ENCODE results near the gene THSD4. TPM values are rescaled to one million over a fixed set of nuclear protein-coding genes. Genes with fewer than 3 reads are reported as not detected.
A peak's percentile ranks its signal among the peaks of the same experiment; 100 is the strongest.

The THSD4 gene
- total and polyA plus RNA-seq, 4 donors, result 6.0 to 42.4 (median 18.5) TPM

- Histone ChIP-seq H3K36me3 (ENCODE audit: control insufficient read depth in 4 of 4, insufficient read depth in 4 of 4, low read length in 4 of 4) (peaks cover 0 to 4% (median 0%) of the 10 kb centered on the region in 4 donors), H3K4me1 (ENCODE audit: control insufficient read depth in 5 of 5, insufficient read depth in 5 of 5, low read length in 5 of 5) (peaks cover 0 to 10% (median 2%) of the 10 kb centered on the region in 5 donors), H3K9ac (ENCODE audit: insufficient read depth in 1 of 2, low read length in 2 of 2) (no peak overlapping the region), H3K27me3 (ENCODE audit: control insufficient read depth in 3 of 3, insufficient read depth in 3 of 3, low read length in 2 of 3) (no peaks in the 10 kb centered on the region), H3K4me3 (no peak overlapping the region), H3K9me3 (ENCODE audit: control insufficient read depth in 4 of 4, insufficient read depth in 3 of 4, low read length in 3 of 4) (no peaks in the 10 kb centered on the region), H3K27ac (ENCODE audit: low read depth in 1 of 2, low read length in 1 of 2) (peak overlapping the region in 1 of 2 donors; percentile 74)
- no peak for TF ChIP-seq CTCF (IDR thresholded peaks at IDR 0.05; ENCODE audit: control extremely low read depth, extremely low read depth)
- DNase-seq (peak in 2 of 3 donors; percentile 24 to 35), ATAC-seq (ENCODE audit: insufficient read depth, low FRiP score) (no peak)
- WGBS, 2 donors, result 89 to 91% methylated on average over 7 of the region's 7 CpGs
These were observed 37.3 kb downstream of the THSD4 start for GRCh38 chr15:71152542-71152941.

- Histone ChIP-seq H3K9me3 (ENCODE audit: control insufficient read depth in 4 of 4, insufficient read depth in 3 of 4, low read length in 3 of 4) (no peaks in the 10 kb centered on the region), H3K4me1 (ENCODE audit: control insufficient read depth in 5 of 5, insufficient read depth in 5 of 5, low read length in 5 of 5) (peaks cover 0 to 10% (median 2%) of the 10 kb centered on the region in 5 donors), H3K4me3 (no peak overlapping the region), H3K27me3 (ENCODE audit: control insufficient read depth in 3 of 3, insufficient read depth in 3 of 3, low read length in 2 of 3) (no peaks in the 10 kb centered on the region), H3K27ac (ENCODE audit: low read depth in 1 of 2, low read length in 1 of 2) (peak overlapping the region in 1 of 2 donors; percentile 74), H3K9ac (ENCODE audit: insufficient read depth in 1 of 2, low read length in 2 of 2) (no peak overlapping the region), H3K36me3 (ENCODE audit: control insufficient read depth in 4 of 4, insufficient read depth in 4 of 4, low read length in 4 of 4) (peaks cover 0 to 4% (median 0%) of the 10 kb centered on the region in 4 donors)
- TF ChIP-seq CTCF (IDR thresholded peaks at IDR 0.05; ENCODE audit: control extremely low read depth, extremely low read depth), result no peak
- ATAC-seq (ENCODE audit: insufficient read depth, low FRiP score), result no peak
- WGBS, 2 donors, result 79% methylated on average over 8 of the region's 8 CpGs
- DNase-seq, result no peak
These were observed 38.7 kb downstream of the THSD4 start for GRCh38 chr15:71153823-71154524.

- ATAC-seq (ENCODE audit: insufficient read depth, low FRiP score) (no peak), DNase-seq (no peak)
- H3K9ac ChIP-seq (ENCODE audit: insufficient read depth in 1 of 2, low read length in 2 of 2), result no peak overlapping the region
These were observed 39.4 kb downstream of the THSD4 start for GRCh38 chr15:71154607-71155200.

More at GRCh38 chr15:71154607-71155200, 39.4 kb downstream of the THSD4 start:
- peaks cover 0 to 8% (median 0%) of the 10 kb centered on the region in 5 donors for H3K4me1 ChIP-seq (ENCODE audit: control insufficient read depth in 5 of 5, insufficient read depth in 5 of 5, low read length in 5 of 5)
- H3K27ac ChIP-seq (ENCODE audit: low read depth in 1 of 2, low read length in 1 of 2), result peak overlapping the region in 1 of 2 donors; percentile 68
- H3K27me3 ChIP-seq (ENCODE audit: control insufficient read depth in 3 of 3, insufficient read depth in 3 of 3, low read length in 2 of 3), result no peaks in the 10 kb centered on the region
- peaks cover 0 to 4% (median 0%) of the 10 kb centered on the region in 4 donors for H3K36me3 ChIP-seq (ENCODE audit: control insufficient read depth in 4 of 4, insufficient read depth in 4 of 4, low read length in 4 of 4)
- H3K4me3 ChIP-seq, result no peak overlapping the region
- TF ChIP-seq CTCF (IDR thresholded peaks at IDR 0.05; ENCODE audit: control extremely low read depth, extremely low read depth), result no peak
- 86 to 92% methylated on average over 4 of the region's 4 CpGs for WGBS, 2 donors
- H3K9me3 ChIP-seq (ENCODE audit: control insufficient read depth in 4 of 4, insufficient read depth in 3 of 4, low read length in 3 of 4), result no peaks in the 10 kb centered on the region

All from lung (tissue), 12 donors.